Choroid plexus epithelial cell (primary cell): Measurements from ENCODE around the gene EXOC1.

Experiments used
- DNase-seq: peaks from one replicate; pipeline ENCODE4 v3.0.0-alpha.2; 2010; ENCODE audit warnings: low read depth
- H3K4me3 ChIP-seq: 2 replicates; pipeline ENCODE4 v1.5.1; 2011; ENCODE audit warnings: low read depth, mild to moderate bottlenecking, control low read depth, low read length, moderate library complexity
- CTCF ChIP-seq: conservative IDR thresholded peaks from 2 replicates; pipeline ENCODE4 v1.5.1; 2011; ENCODE audit warnings: low read depth, mild to moderate bottlenecking, control low read depth, inconsistent platforms, low read length, moderate library complexity

Gene EXOC1, protein sequence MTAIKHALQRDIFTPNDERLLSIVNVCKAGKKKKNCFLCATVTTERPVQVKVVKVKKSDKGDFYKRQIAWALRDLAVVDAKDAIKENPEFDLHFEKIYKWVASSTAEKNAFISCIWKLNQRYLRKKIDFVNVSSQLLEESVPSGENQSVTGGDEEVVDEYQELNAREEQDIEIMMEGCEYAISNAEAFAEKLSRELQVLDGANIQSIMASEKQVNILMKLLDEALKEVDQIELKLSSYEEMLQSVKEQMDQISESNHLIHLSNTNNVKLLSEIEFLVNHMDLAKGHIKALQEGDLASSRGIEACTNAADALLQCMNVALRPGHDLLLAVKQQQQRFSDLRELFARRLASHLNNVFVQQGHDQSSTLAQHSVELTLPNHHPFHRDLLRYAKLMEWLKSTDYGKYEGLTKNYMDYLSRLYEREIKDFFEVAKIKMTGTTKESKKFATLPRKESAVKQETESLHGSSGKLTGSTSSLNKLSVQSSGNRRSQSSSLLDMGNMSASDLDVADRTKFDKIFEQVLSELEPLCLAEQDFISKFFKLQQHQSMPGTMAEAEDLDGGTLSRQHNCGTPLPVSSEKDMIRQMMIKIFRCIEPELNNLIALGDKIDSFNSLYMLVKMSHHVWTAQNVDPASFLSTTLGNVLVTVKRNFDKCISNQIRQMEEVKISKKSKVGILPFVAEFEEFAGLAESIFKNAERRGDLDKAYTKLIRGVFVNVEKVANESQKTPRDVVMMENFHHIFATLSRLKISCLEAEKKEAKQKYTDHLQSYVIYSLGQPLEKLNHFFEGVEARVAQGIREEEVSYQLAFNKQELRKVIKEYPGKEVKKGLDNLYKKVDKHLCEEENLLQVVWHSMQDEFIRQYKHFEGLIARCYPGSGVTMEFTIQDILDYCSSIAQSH

GRCh38 chr4:55853484-55854046 lies at the start of gene EXOC1:
Gene EXOC1, plus strand, starts transcription at chr4:55853648. Its CDS starts 4,676 bp downstream, at chr4:55858324.
- H3K4me3 ChIP-seq: peak within 1 kb of the TSS; percentile 95
- peak; percentile 96 for DNase-seq
- TF ChIP-seq CTCF: no peak

- no peak for TF ChIP-seq CTCF
These were observed 45.9 kb upstream of the EXOC1 start for GRCh38 chr4:55807556-55807955.

DNA sequence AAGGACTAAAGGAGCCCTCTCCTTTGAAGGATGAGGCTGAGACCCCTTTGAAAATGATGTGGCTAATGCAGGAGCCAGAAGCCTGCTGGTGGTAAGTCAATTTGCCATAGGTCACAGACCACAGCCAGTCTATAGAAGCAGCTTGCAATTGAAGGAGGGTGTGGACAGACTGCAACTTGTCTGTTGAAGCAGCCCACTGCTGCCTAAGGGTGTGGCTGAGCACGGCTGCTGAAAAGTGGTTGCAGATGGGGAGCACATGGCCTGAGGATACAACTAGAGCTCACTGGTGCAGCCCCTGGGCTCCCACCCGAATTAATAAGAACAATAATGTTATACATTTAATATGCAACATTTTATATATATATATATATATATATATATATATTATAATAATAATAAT lies 45.3 kb upstream of the EXOC1 start:
- H3K4me3 ChIP-seq: no peak overlapping the region
- DNase-seq: no peak
- no peak for TF ChIP-seq CTCF

More at GRCh38 chr4:55807556-55807955, 45.9 kb upstream of the EXOC1 start:
- no peak for DNase-seq
- H3K4me3 ChIP-seq: no peak overlapping the region

GRCh38 chr4:55808632-55809031 lies 44.8 kb upstream of the EXOC1 start:
- no peak for TF ChIP-seq CTCF
- H3K4me3 ChIP-seq: no peak overlapping the region
- DNase-seq: no peak

DNA sequence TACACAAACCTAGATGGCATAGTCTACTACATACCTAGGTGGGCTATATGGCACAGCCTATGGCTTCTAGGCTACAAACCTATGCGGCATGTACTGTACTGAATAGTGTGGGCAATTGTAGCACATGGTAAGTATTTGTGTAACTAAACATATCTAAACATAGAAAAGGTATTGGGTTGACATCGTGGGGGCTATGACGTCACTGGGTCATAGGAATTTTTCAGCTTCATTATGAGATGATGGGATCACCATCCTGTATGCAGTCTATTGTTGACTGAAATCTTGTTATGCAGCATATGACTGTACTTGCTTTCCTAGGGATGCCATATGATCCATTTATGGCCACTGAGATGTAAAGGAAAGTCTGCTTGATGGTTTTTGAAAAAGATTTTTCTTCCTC lies 35.8 kb upstream of the EXOC1 start:
- no peak for TF ChIP-seq CTCF
- no peak for DNase-seq

DNA sequence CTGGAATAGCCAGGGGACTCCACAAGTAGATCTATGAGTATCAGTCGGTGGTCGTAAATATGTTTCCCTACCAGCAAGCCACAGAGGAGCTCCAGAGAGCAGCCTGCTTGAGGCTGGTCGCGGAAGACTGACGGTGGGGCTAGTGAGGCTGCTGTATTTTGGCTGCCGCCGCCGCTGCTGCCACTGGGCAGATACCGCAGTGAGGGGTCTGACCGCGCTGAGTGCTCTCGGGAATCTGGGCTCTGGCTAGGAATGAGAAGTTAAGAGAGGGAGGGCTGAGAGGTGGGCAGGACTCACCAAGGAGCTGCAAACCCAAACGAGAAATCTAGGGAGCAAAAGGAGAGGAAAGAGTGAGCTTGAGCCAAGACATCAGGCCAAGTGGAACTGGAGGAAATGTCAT lies 33.8 kb upstream of the EXOC1 start, which contains the start of gene EXOC1L:
TSS of gene EXOC1L (plus strand) at position 157 of the 400 bp plus-strand sequence. CDS start at position 394, 237 bp downstream.
- peak; percentile 12 for DNase-seq
- H3K4me3 ChIP-seq: peak within 1 kb of the TSS; percentile 30
- peak; percentile 23 for TF ChIP-seq CTCF

More for the DNA sequence above, 35.8 kb upstream of the EXOC1 start:
- H3K4me3 ChIP-seq: no peak overlapping the region
